GM12873 (cell line): ENCODE data around the gene CNTNAP2.

Experiments used
- TF ChIP-seq, protein P1 (sequence below): IDR thresholded peaks from 2 replicates; pipeline ENCODE4 v1.5.1; 2012; ENCODE audit warnings: low read depth, mild to moderate bottlenecking, moderate library complexity, low read length, control low read depth; ENCODE audit not compliant: insufficient read depth; ENCODE audit errors: missing control alignments

CNTNAP2 gene

DNA sequence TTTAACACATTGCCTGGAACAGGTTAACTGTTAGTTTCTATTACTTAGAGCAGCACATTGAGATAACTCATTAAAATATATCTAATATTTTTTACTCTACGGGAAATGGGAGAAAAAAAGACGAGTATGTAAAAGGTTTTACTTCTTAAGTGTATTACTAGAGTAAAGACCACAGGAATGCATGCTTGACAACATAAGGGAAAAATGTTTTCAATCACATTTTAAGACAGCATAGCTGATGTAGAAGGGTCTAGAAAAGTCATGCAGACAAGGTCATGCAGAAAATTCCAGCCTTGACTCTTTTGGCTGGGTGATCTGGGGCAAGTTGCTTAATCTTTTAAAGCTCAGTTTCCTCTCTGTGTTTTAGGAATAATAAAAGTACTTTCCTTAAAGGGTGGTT, 806.2 kb downstream of the CNTNAP2 start:
- TF ChIP-seq, protein P1, sequence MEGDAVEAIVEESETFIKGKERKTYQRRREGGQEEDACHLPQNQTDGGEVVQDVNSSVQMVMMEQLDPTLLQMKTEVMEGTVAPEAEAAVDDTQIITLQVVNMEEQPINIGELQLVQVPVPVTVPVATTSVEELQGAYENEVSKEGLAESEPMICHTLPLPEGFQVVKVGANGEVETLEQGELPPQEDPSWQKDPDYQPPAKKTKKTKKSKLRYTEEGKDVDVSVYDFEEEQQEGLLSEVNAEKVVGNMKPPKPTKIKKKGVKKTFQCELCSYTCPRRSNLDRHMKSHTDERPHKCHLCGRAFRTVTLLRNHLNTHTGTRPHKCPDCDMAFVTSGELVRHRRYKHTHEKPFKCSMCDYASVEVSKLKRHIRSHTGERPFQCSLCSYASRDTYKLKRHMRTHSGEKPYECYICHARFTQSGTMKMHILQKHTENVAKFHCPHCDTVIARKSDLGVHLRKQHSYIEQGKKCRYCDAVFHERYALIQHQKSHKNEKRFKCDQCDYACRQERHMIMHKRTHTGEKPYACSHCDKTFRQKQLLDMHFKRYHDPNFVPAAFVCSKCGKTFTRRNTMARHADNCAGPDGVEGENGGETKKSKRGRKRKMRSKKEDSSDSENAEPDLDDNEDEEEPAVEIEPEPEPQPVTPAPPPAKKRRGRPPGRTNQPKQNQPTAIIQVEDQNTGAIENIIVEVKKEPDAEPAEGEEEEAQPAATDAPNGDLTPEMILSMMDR = no peak

DNA sequence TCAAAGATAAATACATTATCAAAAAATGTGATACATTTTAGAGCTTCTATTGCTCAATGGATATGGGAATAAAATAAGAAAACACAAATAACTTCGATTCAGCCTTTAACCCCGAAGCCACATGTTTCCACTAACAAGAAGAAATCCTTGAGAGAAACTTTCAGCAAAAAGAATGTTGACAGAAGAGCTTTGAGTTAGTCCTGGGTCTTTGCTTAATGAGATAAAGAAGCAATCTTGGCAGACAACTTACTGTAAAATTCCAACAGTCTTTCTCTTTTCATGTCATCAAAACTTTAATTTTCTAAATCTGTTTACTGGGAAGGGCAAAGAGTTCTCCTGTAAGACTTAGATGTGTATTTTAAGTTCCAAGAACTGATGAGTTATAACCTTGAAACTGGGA, 810.2 kb downstream of the CNTNAP2 start:
- TF ChIP-seq, protein P1 = no peak

DNA sequence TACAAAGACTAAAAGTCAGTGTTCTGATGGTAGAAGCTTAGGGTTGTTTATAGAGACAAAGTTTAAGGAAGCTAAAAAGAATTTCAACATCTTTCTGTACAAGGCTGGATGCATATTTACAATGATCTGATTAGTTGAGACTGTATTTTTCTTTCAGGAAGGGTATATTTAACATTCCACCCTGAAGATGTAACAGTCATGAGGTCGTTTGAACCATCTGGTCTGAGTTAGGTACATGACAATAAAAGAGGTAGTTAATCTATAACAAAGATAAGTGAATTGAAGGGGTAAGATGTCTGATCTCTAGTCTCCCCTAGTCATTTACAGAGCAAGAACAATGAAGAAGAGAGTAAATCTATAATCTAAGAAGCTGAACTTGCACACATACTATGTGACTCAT, 821.2 kb downstream of the CNTNAP2 start:
- TF ChIP-seq, protein P1 = no peak

DNA sequence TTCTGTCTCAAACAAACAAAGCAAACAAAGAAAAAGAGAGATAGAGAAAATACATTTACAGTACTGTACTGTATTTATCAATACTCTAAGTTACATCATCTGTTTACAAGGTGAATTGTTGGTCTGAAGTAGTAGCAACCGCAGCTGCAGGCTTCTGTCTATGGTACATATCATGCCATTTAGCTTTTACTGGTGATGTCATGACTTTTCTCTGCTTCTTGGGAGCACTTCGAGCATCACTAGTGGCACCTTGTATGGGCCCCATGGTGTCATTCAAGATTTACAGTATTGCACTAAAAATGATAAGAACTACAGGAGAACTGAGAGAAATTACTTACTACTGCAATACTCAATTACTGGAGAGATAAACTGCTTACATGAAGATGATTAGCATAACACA, 826.9 kb downstream of the CNTNAP2 start:
- TF ChIP-seq, protein P1 = no peak

DNA sequence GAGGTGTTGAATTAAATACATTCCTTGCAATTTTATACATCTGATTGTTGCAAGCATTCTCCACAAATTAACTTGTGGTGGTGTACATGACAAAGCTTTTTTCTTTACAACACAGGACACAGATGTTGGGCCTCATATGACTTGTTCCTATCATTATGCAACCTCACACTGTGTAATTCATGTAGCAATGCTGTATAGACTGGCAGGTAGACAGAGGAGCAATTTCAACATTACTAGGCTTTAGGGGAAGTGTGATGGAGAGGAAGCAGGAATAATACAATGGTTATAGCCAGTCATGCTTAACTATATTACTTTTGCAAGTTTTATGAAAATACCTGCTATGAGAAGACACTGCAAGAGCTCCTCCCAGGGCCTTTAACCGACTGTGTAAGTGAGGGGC, 832.1 kb downstream of the CNTNAP2 start:
- TF ChIP-seq, protein P1 = no peak

DNA sequence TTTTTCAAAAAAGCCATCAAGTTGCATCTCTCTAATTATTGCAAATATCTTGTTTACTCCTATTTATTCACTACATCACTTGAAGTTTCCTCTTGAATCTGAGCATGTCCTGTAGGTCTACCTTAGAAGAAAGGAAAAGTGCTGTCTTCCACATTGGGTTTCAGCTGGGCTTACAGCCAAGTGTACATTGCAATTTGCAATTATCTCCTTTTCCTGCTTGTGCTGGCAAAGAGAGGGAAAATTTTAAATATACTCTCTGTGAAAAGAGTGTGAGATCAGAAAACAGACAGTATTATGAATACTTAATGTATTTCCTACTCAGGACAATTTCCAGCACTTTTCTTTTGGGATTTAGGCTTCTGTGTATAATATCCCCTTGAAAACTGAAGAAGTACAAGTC, 839.7 kb downstream of the CNTNAP2 start:
- TF ChIP-seq, protein P1 = no peak

DNA sequence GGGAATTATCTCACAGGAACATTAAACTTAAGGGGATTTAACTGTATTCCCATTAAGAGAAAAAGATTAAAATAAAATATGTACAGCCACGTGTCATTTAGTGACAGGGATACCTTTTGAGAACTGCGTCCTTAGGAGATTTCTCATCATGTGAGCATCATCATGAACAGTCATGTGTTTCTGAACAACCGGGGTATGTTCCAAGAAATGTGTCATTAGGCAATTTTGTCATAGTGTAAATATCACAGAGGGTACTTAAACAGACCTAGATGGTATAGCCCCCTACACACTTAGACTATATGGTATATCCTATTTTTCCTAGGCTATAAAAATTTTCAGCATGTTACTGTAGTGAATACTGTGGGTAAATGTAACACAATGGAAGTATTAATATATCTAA, 840.3 kb downstream of the CNTNAP2 start:
- TF ChIP-seq, protein P1 = no peak

DNA sequence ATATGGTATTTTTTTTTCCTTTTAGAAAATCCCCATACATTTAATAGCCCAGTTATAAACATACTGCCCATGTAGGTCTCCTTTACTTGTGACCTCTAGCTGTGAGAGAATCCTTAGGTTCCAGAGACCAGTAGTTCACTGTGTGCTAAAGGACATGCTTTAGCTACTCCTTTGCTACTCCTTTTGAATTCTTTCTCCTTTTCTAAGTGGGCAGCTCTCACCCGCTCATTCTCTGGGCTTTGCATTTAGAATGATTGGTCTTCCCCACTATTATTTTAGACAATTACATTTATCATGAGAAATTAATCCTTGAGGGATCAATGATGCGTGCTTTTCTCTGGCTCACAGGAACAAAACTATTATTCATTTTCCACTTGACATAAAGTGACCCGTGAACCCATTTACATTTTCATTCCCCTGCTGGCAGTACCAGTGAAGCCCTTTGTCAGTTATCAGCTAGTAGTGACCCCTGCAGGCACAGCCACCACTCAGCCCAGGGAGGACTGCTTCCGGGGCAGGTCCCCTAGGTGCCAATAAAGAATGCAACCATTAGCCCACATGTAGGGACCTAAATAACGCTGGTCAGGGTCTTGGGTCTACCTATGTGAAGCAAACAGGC, 844.3 kb downstream of the CNTNAP2 start:
- TF ChIP-seq, protein P1 = no peak
